DND-41 (cell line): ENCODE measurements around the gene ADAMTSL2.

ENCODE experiments used
- ATAC-seq: fragments of 200-7000 bp; cut with Tn5 transposase; 3 replicates; pipeline ENCODE4 v1.9.1; 2021; ENCODE audit warnings: low read depth; ENCODE audit not compliant: insufficient read depth
- DNase-seq: peaks from one replicate; pipeline ENCODE4 v3.0.0-alpha.2; 2020
- H2AFZ ChIP-seq: 2 replicates; pipeline ENCODE4 v1.6.0; 2012; ENCODE audit warnings: low read depth, low read length
- H3K27ac ChIP-seq: 2 replicates; pipeline ENCODE4 v1.5.1; 2012; ENCODE audit warnings: low read length, inconsistent platforms
- H3K27me3 ChIP-seq: fragments of 200-600 bp; sonication (generic); 2 replicates; pipeline ENCODE4 v1.6.0; 2012; ENCODE audit warnings: low read length, mild to moderate bottlenecking, inconsistent platforms; ENCODE audit not compliant: insufficient read depth, poor library complexity
- H3K36me3 ChIP-seq: 2 replicates; pipeline ENCODE4 v1.5.1; 2012; ENCODE audit warnings: low read length, inconsistent platforms; ENCODE audit not compliant: insufficient read depth
- H3K4me1 ChIP-seq: 2 replicates; pipeline ENCODE4 v1.5.1; 2012; ENCODE audit warnings: mild to moderate bottlenecking, low read length; ENCODE audit not compliant: insufficient read depth
- H3K4me2 ChIP-seq: 2 replicates; pipeline ENCODE4 v1.6.0; 2012; ENCODE audit warnings: mild to moderate bottlenecking, moderate library complexity, low read length, inconsistent platforms; ENCODE audit not compliant: insufficient read depth
- H3K4me3 ChIP-seq, 2 experiments: fragments of 200-600 bp in 1 of 2; shearing (Covaris generic) in 1 of 2; 2 replicates each; pipeline ENCODE4 v1.5.1; 2012 to 2016; ENCODE audit warnings: inconsistent platforms in 2 of 2, low read length in 2 of 2, mild to moderate bottlenecking in 2 of 2, low read depth in 1 of 2, moderate library complexity in 1 of 2
- H3K79me2 ChIP-seq: 2 replicates; pipeline ENCODE4 v1.6.0; 2012; ENCODE audit warnings: low read length, inconsistent platforms; ENCODE audit not compliant: insufficient read depth
- H3K9ac ChIP-seq: 2 replicates; pipeline ENCODE4 v1.6.0; 2012; ENCODE audit warnings: low read depth, mild to moderate bottlenecking, inconsistent platforms, low read length, moderate library complexity
- H3K9me3 ChIP-seq: 2 replicates; pipeline ENCODE4 v1.5.1; 2012; ENCODE audit warnings: low read length, moderate library complexity, mild to moderate bottlenecking, inconsistent platforms; ENCODE audit not compliant: insufficient read depth, severe bottlenecking
- H4K20me1 ChIP-seq: 2 replicates; pipeline ENCODE4 v1.6.0; 2012; ENCODE audit warnings: low read length; ENCODE audit not compliant: insufficient read depth
- CTCF ChIP-seq: IDR thresholded peaks from 2 replicates; pipeline ENCODE4 v1.5.1; 2012; ENCODE audit warnings: borderline replicate concordance, low read length, moderate library complexity, mild to moderate bottlenecking; ENCODE audit not compliant: poor library complexity, severe bottlenecking; ENCODE audit errors: extremely low read depth
- EZH2 ChIP-seq: IDR thresholded peaks from 3 replicates; pipeline ENCODE4 v1.6.1; 2012; ENCODE audit warnings: borderline replicate concordance, low read depth, mild to moderate bottlenecking, moderate library complexity, low read length, inconsistent platforms; ENCODE audit not compliant: severe bottlenecking

Gene ADAMTSL2

GRCh38 chr9:133610845-133611244 lies 76.3 kb downstream of the ADAMTSL2 start:
- ATAC-seq (no peak), DNase-seq (no peak)
- no peaks in the 10 kb centered on the region for H3K27me3 ChIP-seq
- no peaks in the 10 kb centered on the region for H3K79me2 ChIP-seq
- TF ChIP-seq EZH2 (no peak), CTCF (no peak)
- no peaks in the 10 kb centered on the region for H3K9me3 ChIP-seq
- no peaks in the 10 kb centered on the region for H4K20me1 ChIP-seq
- H3K27ac ChIP-seq, result no peak overlapping the region
- H2AFZ ChIP-seq, result no peak overlapping the region
- no peak overlapping the region for H3K4me3 ChIP-seq
- H3K4me1 ChIP-seq, result no peaks in the 10 kb centered on the region
- H3K4me2 ChIP-seq, result no peak overlapping the region
- H3K36me3 ChIP-seq, result no peaks in the 10 kb centered on the region
- no peak overlapping the region for H3K9ac ChIP-seq

- Histone ChIP-seq H3K4me2 (no peak overlapping the region), H3K4me1 (no peaks in the 10 kb centered on the region), H4K20me1 (no peaks in the 10 kb centered on the region), H3K27ac (no peak overlapping the region), H2AFZ (no peak overlapping the region), H3K9me3 (no peaks in the 10 kb centered on the region), H3K27me3 (no peaks in the 10 kb centered on the region), H3K79me2 (no peaks in the 10 kb centered on the region), H3K36me3 (no peaks in the 10 kb centered on the region), H3K9ac (no peak overlapping the region), H3K4me3 (no peak overlapping the region)
- no peak for TF ChIP-seq CTCF
- no peak for TF ChIP-seq EZH2
- ATAC-seq (no peak), DNase-seq (no peak)
Observed at GRCh38 chr9:133612051-133612450, 77.5 kb downstream of the ADAMTSL2 start.

- Histone ChIP-seq H3K27me3 (no peaks in the 10 kb centered on the region), H3K79me2 (no peaks in the 10 kb centered on the region), H3K4me2 (no peak overlapping the region), H4K20me1 (no peaks in the 10 kb centered on the region), H3K27ac (no peak overlapping the region), H3K4me1 (no peaks in the 10 kb centered on the region), H3K9me3 (no peaks in the 10 kb centered on the region), H3K36me3 (no peaks in the 10 kb centered on the region), H3K4me3 (no peak overlapping the region), H3K9ac (no peak overlapping the region), H2AFZ (no peak overlapping the region)
- TF ChIP-seq EZH2 (no peak), CTCF (no peak)
- DNase-seq (no peak), ATAC-seq (no peak)
Observed at GRCh38 chr9:133612816-133613215, 78.3 kb downstream of the ADAMTSL2 start.

GRCh38 chr9:133613432-133613831 lies 78.9 kb downstream of the ADAMTSL2 start:
- H3K4me1 ChIP-seq, result no peaks in the 10 kb centered on the region
- no peak for DNase-seq
- no peak overlapping the region for H3K4me2 ChIP-seq
- H4K20me1 ChIP-seq, result no peaks in the 10 kb centered on the region
- ATAC-seq, result no peak
- no peaks in the 10 kb centered on the region for H3K9me3 ChIP-seq
- H3K79me2 ChIP-seq, result no peaks in the 10 kb centered on the region
- no peak overlapping the region for H3K9ac ChIP-seq
- H3K27ac ChIP-seq, result no peak overlapping the region
- H2AFZ ChIP-seq, result no peak overlapping the region
- TF ChIP-seq CTCF (no peak), EZH2 (no peak)
- H3K36me3 ChIP-seq, result no peaks in the 10 kb centered on the region
- H3K4me3 ChIP-seq, result no peak overlapping the region
- H3K27me3 ChIP-seq, result no peaks in the 10 kb centered on the region
